Osteocyte (in vitro differentiated cells): ENCODE data around the gene ARHGAP5. TPM values are rescaled to one million over a fixed set of nuclear protein-coding genes. Genes with fewer than 3 reads are reported as not detected.

Source experiments
- DNase-seq: peaks from one replicate; pipeline ENCODE4 v3.0.0; 2021; ENCODE audit warnings: mixed read lengths; ENCODE audit not compliant: unreplicated experiment; ENCODE audit errors: extremely low spot score
- H3K27ac Mint-ChIP-seq: one replicate; pipeline ENCODE4 v1.8.0; 2021; ENCODE audit warnings: mild to moderate bottlenecking, mixed read lengths; ENCODE audit not compliant: unreplicated experiment
- H3K27me3 Mint-ChIP-seq: one replicate; pipeline ENCODE4 v1.8.0; 2021; ENCODE audit warnings: mixed read lengths; ENCODE audit not compliant: unreplicated experiment
- H3K36me3 Mint-ChIP-seq: one replicate; pipeline ENCODE4 v1.8.0; 2021; ENCODE audit warnings: mixed read lengths; ENCODE audit not compliant: unreplicated experiment
- H3K4me1 Mint-ChIP-seq: one replicate; pipeline ENCODE4 v1.8.0; 2021; ENCODE audit warnings: mixed read lengths; ENCODE audit not compliant: unreplicated experiment
- H3K4me3 Mint-ChIP-seq: one replicate; pipeline ENCODE4 v1.8.0; 2021; ENCODE audit warnings: mild to moderate bottlenecking, moderate library complexity, mixed read lengths; ENCODE audit not compliant: unreplicated experiment
- H3K9me3 Mint-ChIP-seq: one replicate; pipeline ENCODE4 v1.8.0; 2021; ENCODE audit warnings: mixed read lengths; ENCODE audit not compliant: unreplicated experiment
- total RNA-seq: library from RNA; stranded (reverse); gene quantifications from 2 replicates; pipeline ENCODE4 v1.2.1, GENCODE V29; 2021
- TF ChIP-seq, protein P1 (sequence below): fragments of 200-600 bp; sonication (generic); IDR thresholded peaks from 2 replicates; pipeline ENCODE4 v1.5.0; 2021; ENCODE audit warnings: antibody characterized with exemption, mild to moderate bottlenecking, moderate library complexity

ARHGAP5 gene
- total RNA-seq, 1 donor from 2014 or later: 87.1 TPM

DNA sequence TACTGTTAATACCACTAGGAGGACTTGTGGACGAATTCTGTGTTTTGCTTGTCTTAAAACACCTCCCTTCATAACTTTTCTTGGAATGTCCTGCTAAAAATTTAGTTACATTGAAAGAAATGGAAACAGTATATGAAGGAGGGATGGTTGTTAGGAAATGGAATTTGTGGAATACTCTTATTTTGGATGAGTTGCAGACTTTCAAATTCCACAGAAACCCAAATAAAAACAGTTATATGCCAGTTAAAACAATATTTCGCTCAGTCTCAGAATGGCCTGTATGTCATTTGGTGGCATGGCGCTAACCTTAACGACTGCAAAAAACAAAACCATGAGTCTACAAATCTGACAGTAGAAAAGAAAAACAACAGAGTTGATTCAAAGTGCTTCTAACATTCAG, 12.2 kb upstream of the ARHGAP5 start:
- H3K27me3 Mint-ChIP-seq: no peaks in the 10 kb centered on the region
- H3K36me3 Mint-ChIP-seq: no peaks in the 10 kb centered on the region
- peak overlapping the region; percentile 14 for H3K27ac Mint-ChIP-seq
- peaks cover 12% of the 10 kb centered on the region for H3K4me1 Mint-ChIP-seq
- DNase-seq: no peak
- H3K4me3 Mint-ChIP-seq: no peak overlapping the region
- TF ChIP-seq, protein P1, sequence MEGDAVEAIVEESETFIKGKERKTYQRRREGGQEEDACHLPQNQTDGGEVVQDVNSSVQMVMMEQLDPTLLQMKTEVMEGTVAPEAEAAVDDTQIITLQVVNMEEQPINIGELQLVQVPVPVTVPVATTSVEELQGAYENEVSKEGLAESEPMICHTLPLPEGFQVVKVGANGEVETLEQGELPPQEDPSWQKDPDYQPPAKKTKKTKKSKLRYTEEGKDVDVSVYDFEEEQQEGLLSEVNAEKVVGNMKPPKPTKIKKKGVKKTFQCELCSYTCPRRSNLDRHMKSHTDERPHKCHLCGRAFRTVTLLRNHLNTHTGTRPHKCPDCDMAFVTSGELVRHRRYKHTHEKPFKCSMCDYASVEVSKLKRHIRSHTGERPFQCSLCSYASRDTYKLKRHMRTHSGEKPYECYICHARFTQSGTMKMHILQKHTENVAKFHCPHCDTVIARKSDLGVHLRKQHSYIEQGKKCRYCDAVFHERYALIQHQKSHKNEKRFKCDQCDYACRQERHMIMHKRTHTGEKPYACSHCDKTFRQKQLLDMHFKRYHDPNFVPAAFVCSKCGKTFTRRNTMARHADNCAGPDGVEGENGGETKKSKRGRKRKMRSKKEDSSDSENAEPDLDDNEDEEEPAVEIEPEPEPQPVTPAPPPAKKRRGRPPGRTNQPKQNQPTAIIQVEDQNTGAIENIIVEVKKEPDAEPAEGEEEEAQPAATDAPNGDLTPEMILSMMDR: peak; percentile 39
- H3K9me3 Mint-ChIP-seq: no peaks in the 10 kb centered on the region

- no peak overlapping the region for H3K27ac Mint-ChIP-seq
- peaks cover 13% of the 10 kb centered on the region for H3K4me1 Mint-ChIP-seq
- TF ChIP-seq, protein P1: no peak
- H3K36me3 Mint-ChIP-seq: no peaks in the 10 kb centered on the region
- no peaks in the 10 kb centered on the region for H3K27me3 Mint-ChIP-seq
- no peak for DNase-seq
- H3K4me3 Mint-ChIP-seq: no peak overlapping the region
- no peaks in the 10 kb centered on the region for H3K9me3 Mint-ChIP-seq
Measured at GRCh38 chr14:32068708-32069107, 8.4 kb upstream of the ARHGAP5 start.

DNA sequence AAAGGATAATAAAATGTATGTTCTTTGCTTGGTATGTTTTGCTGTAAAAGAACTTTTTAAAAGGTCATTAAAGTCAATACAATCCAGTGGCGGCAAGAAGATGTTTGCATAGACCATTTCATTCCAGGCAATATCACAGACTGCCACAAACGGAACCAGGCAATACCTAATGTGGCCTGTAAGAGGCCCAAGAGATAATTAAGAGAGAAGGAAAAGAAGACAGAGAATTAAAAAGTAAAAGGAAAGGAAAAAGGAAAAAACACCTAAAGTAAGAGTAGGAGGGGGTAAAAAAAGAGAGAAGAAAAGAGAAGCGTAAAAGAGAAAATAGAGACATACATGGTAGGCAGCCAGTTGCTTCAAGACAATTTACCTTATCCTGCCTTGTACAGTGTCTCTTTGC, 6.8 kb upstream of the ARHGAP5 start:
- TF ChIP-seq, protein P1: no peak
- Mint-ChIP-seq H3K27me3 (no peaks in the 10 kb centered on the region), H3K27ac (no peak overlapping the region), H3K9me3 (no peaks in the 10 kb centered on the region), H3K4me1 (peaks cover 14% of the 10 kb centered on the region), H3K36me3 (no peaks in the 10 kb centered on the region), H3K4me3 (no peak overlapping the region)
- DNase-seq: no peak

GRCh38 chr14:32072676-32073075, 4.4 kb upstream of the ARHGAP5 start:
- Mint-ChIP-seq H3K4me1 (peaks cover 13% of the 10 kb centered on the region), H3K36me3 (no peaks in the 10 kb centered on the region), H3K27ac (no peak overlapping the region), H3K9me3 (no peaks in the 10 kb centered on the region), H3K27me3 (no peaks in the 10 kb centered on the region), H3K4me3 (no peak overlapping the region)
- DNase-seq: no peak
- TF ChIP-seq, protein P1: no peak

GRCh38 chr14:32073537-32074189, 3.4 kb upstream of the ARHGAP5 start:
- no peaks in the 10 kb centered on the region for H3K9me3 Mint-ChIP-seq
- no peak overlapping the region for H3K27ac Mint-ChIP-seq
- H3K4me3 Mint-ChIP-seq: no peak overlapping the region
- H3K4me1 Mint-ChIP-seq: peaks cover 15% of the 10 kb centered on the region
- H3K36me3 Mint-ChIP-seq: no peaks in the 10 kb centered on the region
- no peak for DNase-seq
- H3K27me3 Mint-ChIP-seq: no peaks in the 10 kb centered on the region
- TF ChIP-seq, protein P1: peak; percentile 78
